HG03196 (cell line): ENCODE data around the gene TP53.

Source experiments
- ATAC-seq: cut with Tn5 transposase; IDR thresholded peaks from one replicate; pipeline ENCODE4 v1.9.1; 2021; ENCODE audit not compliant: unreplicated experiment

The TP53 gene

DNA sequence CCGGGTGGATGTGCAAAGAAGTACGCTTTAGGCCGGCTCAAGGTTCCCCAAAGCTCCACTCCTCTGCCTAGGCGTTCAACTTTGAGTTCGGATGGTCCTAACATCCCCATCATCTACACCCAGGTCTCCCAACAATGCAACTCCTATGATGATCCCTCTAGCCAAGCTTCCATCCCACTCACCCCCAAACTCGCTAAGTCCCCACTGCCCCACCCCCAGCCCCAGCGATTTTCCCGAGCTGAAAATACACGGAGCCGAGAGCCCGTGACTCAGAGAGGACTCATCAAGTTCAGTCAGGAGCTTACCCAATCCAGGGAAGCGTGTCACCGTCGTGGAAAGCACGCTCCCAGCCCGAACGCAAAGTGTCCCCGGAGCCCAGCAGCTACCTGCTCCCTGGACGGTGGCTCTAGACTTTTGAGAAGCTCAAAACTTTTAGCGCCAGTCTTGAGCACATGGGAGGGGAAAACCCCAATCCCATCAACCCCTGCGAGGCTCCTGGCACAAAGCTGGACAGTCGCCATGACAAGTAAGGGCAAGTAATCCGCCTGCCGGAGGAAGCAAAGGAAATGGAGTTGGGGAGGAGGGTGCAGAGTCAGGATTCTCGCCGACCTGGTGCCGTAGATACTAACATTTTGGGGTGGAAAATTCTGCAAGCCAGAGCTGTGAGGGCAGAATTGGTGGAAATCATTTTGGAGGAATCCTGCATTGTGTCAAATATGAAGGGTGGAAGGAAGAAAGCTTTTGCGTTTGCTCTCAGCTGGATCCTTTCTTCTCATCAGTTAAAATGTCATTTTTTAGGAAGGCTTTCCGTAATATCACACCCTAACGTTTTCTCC is at the start of gene TP53:
TSS of gene TP53 (minus strand) at position 419 of the 836 bp plus-strand sequence. CDS start 10,896 bp downstream, outside the sequence.
- peak; percentile 37 for ATAC-seq

DNA sequence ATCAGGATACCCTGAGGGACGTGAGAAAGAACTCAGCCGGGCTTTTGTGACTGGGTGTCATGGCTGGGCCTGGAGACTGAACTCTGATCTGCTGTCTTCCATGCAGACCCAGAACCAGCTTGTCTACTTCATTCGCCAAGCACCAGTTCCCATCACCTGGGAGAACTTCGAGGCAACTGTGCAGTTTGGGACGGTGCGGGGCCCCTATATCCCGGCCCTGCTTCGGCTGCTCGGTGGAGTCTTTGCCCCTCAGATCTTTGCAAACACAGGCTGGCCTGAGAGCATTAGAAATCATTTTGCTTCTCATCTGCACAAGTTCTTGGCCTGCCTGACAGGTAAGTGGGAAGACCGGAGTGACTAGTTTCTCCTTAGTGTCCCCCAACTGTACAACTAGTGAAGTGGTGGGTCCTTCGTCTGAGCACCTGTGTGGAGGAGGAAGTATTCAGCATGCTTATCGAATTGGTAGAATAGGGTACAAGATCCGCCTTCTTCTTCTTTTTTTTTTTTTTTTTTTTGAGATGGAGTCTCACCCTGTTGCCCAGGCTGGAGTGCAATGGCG is 45.8 kb upstream of the TP53 start:
- ATAC-seq: no peak

DNA sequence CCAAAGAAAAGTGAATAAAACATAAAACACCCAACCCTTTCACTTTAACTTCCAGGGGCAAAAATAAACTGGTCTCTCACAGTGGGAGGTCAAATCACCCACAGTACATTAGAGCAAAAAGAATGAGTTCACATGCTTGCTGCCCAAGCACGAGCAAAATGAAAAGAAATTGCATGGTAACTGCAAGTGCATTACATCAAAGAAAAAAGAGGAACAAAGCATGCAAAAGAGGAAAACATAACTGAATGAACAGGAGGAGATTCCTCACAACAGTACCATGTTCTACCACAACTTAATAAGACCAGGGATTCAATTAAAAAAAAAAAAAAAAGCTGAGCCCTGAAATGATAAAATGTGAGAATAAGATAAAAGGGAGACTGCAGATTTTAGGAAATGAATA is 42.5 kb upstream of the TP53 start:
- no peak for ATAC-seq

DNA sequence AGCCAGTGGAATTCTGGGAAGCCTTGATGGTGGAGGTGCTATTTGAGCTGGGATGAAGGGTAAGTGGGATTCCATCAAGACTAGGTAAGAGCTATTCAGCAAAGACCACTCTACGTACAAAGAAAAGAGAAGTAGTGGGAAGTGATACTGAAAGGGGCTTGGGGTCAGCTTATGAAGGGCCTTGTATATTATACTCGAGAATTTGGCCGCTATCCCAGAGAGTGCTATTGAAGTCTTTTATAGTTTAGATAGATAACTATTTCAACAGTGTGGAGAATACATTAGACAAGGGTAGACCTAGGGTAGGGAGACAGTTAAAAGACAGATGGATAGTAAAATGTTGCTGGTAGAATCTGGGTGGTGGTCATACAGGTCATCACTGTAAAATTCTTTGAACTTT is 40.6 kb upstream of the TP53 start:
- no peak for ATAC-seq

DNA sequence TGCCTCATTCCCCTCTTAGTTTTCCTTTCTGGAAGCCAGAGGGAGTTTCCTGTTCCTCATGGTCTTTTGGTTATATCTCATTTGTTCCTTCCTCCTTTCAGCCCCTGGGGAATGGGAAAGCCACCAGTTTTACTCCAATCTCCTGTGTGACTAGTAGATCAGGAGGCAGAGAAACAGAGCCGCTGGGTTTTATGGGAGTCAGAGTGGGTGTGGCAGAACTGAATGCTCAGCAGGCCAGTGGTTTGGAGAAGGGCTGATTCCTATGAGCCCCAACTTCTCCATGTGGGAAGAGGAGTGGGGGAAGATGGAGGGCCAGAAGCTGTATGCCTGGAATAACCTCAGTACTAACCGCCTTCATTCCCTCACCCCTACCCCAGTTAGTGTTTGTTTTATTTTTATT is 34.3 kb upstream of the TP53 start:
- ATAC-seq: no peak

DNA sequence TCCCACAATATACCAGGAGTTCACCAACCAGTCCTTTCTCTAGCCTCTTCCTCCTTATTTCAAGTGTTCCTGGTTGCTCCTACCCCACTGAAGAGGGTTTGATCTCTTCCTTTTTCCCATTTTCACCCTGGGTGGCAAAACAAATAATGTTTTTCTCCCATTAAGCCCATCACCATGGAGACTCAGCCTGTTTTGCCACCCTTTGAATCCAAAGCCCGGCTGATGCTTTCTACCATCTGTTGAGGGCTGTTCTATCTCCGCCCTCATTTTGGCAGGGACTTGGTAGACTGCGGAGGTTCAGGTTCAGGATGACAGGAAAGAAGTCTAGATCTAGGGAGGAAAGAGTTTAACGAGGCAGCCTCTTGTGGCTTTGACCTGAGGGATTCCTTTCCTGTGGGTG is 32.8 kb upstream of the TP53 start:
- no peak for ATAC-seq

DNA sequence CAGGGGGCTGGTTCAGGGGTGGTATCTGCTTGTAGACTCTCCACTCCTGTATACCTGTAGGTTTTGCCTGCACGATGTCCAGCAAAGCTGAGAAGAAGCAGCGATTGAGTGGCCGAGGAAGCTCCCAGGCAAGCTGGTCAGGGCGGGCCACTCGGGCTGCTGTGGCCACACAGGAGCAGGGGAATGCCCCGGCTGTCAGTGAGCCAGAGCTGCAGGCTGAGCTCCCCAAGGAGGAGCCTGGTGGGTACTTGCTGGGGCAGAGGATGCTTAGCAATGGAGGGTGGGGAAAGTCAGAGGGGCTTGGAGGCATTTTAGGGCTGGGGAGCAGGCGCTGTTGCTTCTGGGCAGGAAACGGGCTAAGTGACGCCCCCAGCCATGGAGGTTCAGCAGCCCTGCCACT is 32.4 kb upstream of the TP53 start:
- ATAC-seq: no peak

DNA sequence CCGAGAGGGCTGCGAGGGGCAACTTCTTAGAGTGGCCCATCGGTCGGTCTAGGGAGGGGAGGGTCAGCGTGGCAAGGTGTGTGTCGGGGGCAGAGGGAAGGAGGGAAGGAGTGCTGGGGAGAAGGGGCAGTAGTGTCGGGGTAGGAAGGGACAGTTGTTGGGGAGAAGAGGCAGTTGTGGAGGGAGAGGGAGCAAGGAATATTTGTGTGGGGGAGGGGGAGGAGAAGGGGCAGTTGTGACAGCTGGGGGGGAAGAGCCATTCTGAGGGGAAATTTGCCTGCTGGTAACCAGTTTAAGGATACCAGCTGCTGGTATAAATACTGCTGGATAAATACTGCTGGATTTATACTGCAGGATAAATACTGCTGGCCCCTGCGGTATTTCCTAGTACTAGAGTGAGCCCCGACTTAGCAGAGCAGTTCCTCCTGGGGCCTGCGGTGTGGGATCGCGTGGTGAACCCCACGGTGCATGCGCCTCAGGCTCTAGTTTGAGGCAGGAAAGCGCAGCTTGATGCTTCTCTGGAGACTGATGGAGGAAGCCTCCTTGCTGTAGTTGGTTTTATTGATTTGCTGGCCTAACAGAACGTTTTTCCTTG is 30.6 kb upstream of the TP53 start:
- no peak for ATAC-seq

DNA sequence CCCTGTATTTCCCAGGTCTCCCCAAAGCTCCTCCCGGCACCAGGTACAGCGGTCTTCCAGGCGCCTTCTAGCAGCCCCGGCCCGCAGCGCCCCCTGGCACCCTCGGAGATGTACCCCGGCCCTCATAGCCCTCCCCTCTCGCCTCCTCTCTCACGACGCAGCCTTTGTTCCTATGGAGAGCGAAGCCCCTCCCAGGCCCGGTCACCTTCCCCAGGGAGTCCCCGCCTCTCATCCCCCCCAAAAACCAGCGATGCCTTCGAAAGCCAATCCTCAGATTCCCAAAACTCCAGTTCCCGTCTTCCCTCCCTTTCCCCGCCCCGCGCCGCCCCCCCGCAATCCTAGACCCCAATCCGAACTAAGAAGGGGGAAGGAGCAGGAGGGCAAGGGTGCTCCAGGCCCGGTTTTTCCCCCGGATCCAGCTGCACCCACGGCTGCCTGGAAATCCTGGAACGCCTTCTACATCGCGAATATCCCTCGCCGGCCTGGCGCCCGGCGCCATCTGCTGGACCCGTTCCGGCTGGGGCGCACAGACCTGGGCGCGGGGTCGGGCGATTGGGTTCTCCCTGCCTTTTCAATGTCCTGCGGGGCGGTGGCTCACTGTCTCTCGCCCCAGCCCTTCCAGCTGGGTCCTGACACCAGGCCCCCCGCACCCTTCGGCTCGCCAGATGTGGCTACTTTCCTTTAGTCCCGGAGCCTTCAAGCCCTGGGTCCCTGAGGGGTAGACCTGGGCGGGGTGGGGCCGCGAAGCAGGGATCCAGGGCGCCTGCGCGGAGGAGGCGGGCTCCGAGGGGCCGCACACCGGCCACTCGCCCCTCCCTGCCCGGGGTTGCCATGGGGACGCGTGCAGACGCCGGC is 29.8 kb upstream of the TP53 start, which contains the start of gene DNAH2:
TSS of gene DNAH2 (plus strand) at position 844 of the 855 bp plus-strand sequence. CDS start 1,991 bp downstream, outside the sequence.
- no peak for ATAC-seq

DNA sequence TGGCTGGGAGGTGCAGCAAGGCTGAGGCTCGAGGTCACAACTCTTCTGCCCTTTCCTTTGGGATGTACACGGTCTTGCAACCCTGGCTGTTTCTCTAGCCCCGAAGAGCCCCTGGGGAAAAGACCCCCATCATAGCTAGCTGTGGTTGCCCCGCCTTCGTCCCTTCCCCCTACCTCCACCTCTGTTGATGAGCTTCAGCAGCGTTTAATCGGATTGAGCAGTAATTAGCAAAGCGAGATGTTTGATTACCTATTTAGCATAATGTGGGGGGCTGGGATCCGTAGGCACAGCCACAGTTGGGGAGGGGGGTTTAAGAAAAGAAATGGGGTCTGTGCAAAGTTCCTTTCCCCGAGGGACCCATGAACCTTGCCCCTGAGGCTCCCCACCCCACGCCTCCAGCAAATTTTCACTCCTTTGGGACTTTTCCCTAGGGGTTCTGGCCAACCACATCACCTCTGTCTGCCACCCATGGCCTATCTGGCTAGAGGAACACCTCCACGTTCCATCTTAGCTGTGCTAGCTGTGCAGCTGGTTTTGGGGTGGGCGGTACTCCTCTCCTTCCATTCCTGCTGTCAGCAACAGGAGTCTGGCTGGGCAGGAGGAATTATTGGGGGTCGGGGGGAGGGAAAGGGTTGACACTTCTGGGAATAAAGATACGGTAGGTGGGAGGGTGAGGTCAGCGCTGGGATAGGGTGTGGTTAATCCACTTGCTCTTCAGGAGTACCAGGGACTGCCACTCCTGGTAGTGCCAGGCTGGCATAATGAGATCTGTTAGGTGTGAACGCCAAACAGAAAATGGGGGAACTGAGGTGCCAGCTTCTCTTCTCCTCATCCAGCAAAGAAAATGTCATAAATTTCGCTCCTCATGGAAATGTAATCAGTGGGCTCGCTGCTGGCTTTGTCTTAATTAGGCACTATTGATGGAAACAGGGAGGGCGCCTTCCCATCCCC is 28.9 kb upstream of the TP53 start:
- no peak for ATAC-seq

DNA sequence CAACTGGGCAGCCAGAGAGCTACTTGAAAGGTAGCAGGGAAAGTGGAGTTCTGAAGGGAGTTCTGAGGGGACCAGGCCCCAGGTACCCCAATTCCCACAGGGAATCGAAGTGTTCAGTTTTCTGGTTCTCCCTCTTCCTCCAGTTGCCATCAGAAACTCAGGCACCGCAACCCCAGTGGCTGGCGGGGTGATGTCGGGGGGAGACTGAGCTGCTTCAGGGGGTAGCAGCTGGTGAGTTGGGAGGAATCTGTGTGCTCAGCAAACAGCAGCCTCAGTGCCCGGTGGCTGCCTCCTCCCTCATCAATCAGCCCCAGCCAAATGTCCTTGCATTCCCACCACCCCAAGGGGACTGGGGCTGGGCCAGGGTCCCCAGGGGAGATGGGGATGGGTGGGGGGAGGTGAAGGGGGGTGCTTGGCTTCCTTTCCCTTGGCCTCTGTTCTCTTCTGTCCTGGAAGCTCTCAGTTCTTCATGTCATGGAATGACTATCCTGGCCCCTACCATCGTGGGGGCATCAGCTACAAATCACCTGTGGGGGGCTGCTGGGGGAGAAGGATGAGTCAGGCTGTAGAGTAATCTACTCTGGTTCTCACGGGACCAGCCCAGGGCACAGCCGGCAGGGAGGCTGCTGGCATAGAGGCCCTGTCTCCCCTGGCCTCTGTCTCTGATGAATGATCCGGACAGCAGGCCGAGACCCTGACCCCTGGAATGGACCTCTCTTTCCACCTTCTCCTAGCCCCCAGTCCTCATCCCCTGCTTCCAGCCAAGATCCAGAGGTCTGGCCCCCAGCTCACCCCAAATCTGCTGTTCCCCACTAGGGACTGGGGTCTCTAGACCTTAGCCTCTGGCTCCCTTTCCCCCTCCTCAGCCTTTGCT is 27.7 kb upstream of the TP53 start:
- ATAC-seq: no peak

DNA sequence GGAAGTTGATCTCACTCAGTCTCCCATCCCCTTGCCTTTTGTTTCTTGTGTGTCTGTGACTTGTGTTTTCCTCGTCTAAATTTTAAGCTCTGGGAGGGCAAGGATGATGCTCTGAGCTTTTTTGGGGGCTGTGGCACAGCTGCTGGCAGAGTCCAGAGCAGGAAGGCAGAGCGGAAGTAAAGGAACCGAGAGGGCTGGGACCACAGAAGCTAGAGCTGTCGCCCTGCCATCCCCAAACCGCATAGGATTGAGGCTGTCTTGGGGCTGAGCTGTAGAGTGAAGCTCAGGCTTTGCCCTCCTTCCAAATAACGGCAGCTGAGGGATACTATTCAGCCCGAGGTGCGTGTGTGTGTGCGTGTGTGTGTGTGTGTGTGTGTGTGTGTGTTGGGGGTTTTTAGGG is 26.5 kb upstream of the TP53 start:
- ATAC-seq: no peak

DNA sequence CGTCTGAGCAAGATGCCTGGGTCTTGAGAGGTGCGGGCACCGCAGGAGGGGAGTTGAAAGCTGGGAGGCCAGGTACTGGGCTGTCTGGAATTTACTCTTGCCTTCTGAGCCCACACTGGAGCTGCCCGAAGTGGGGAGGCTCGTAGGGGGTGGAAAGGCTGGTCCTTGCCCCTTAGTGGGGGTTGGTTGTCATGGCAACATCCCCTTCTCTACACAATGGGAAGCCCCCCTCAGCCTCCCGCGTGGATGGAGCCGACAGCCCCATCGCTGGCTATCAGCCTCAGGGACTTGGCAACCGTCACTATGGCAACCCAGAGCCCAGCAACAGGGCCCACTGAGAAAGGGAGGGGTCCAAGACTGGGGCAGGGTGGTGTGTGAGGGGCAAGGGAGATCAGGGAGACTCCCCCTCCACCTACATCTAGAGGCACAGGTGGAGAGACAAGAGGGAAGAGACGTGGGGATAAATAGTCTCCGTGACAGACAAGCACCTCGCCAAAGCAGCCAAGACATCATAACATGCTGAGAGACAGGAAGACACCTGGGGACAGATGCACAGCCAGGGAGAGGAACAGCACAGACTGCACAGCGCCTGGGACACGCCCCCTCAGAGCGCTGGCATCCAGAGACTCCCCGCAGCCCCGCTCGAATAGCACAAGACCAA is 25.0 kb upstream of the TP53 start:
- ATAC-seq: no peak

DNA sequence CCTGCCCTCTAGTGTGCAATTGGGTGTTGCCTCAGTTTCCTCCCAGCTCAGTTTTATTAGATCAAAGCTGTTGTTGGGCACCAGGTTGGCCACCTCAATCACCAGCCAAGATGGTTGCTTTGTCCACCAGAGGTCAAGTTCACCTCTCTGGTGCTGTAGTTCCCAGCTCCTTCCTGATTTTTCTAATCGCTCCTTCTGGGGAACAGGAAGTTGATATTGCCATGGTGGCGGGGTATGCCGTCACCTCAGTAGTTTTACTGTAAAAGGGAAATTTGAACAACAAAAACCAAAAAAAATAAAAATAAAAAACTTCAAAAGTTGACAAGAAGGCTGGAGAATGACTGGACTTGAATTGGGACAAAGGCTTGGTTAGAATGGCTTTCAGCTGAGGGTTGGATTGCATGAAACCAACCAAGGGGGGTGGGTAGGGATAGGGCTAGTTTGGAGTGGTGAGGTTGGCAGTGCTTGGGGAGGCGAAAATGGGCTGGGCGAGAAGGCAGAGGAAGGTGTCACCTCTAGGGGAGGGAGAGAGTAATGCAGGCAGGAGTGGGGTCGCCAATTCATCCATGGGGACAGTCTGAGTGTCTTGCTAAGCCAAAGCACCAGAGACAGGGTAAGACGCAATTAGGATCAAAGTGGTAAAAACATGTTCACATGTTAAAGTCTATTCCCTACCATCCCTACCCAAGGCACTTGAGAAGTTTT is 23.9 kb upstream of the TP53 start:
- no peak for ATAC-seq

DNA sequence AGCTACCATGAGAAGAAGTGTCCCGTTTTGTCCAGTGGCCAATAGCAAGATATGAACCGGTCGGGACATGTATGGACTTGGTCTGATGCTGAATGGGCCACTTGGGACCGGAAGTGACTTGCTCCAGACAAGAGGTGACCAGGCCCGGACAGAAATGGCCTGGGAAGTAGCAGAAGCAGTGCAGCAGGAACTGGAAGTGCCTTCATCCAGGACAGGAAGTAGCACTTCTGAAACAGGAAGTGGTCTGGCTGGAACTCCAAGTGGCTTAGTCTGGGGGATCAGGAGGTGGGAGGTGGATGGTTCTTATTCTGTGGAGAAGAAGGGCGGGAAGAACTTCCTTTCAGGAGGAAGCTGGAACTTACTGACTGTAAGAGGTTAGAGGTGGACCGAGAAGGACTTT is 23.0 kb upstream of the TP53 start:
- no peak for ATAC-seq

DNA sequence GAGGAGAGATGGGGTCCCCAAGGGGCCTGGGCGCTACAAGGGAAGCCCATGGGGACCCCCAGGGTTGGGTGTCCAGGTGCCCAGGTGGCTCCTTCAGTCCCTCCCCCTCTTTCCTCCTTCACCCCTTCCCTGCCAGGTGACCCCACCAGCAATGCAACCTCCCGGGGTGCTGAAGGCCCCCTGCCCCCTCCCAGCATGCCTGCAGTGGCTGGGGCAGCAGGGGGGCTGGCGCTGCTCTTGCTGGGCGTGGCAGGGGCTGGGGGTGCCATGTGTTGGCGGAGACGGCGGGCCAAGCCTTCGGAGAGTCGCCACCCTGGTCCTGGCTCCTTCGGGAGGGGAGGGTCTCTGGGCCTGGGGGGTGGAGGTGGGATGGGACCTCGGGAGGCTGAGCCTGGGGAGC is 21.7 kb upstream of the TP53 start:
- ATAC-seq: no peak

DNA sequence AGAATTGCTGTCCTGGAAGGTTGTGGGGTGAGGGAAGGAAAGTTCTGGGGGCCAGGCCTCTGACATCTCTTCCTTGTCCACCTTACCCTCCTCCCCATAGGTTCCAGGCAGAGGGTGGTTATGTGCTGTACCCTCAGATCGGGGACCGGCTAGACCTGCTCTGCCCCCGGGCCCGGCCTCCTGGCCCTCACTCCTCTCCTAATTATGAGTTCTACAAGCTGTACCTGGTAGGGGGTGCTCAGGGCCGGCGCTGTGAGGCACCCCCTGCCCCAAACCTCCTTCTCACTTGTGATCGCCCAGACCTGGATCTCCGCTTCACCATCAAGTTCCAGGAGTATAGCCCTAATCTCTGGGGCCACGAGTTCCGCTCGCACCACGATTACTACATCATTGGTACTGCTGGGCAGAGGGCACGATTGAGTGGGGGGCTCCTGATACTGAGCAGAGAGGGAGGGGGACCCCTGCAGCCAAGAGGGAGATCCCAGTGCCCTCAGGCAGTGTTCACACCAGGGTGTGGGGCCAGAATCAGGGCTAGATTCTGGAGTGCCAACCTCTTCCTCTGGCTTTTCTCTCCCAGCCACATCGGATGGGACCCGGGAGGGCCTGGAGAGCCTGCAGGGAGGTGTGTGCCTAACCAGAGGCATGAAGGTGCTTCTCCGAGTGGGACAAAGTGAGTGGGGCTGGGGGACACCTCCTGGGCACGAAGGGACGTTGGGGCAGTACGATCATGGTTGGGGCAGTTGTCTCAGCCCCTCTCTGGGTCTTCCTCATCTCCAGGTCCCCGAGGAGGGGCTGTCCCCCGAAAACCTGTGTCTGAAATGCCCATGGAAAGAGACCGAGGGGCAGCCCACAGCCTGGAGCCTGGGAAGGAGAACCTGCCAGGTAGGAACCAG is 20.8 kb upstream of the TP53 start:
- ATAC-seq: no peak
